Astrocyte (in vitro differentiated cells and primary cell): Measurements from ENCODE around the gene B3GALT6.

Source experiments
- EZH2 ChIP-seq: IDR thresholded peaks from 2 replicates; pipeline ENCODE4 v1.6.1; 2012; ENCODE audit warnings: mild to moderate bottlenecking, low read length, inconsistent platforms; ENCODE audit not compliant: insufficient read depth
- TF ChIP-seq, protein P1 (sequence below): IDR thresholded peaks from 2 replicates; pipeline ENCODE4 v1.5.1; 2011; ENCODE audit warnings: low read depth, mild to moderate bottlenecking, inconsistent platforms, low read length, moderate library complexity; ENCODE audit not compliant: insufficient read depth

- TF ChIP-seq EZH2, result no peak
- TF ChIP-seq, protein P1, sequence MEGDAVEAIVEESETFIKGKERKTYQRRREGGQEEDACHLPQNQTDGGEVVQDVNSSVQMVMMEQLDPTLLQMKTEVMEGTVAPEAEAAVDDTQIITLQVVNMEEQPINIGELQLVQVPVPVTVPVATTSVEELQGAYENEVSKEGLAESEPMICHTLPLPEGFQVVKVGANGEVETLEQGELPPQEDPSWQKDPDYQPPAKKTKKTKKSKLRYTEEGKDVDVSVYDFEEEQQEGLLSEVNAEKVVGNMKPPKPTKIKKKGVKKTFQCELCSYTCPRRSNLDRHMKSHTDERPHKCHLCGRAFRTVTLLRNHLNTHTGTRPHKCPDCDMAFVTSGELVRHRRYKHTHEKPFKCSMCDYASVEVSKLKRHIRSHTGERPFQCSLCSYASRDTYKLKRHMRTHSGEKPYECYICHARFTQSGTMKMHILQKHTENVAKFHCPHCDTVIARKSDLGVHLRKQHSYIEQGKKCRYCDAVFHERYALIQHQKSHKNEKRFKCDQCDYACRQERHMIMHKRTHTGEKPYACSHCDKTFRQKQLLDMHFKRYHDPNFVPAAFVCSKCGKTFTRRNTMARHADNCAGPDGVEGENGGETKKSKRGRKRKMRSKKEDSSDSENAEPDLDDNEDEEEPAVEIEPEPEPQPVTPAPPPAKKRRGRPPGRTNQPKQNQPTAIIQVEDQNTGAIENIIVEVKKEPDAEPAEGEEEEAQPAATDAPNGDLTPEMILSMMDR, result no peak
Observed at GRCh38 chr1:1243807-1244191, 11.8 kb downstream of the B3GALT6 start.
